Measurements from ENCODE around the gene FGF19. TPM values are rescaled to one million over a fixed set of nuclear protein-coding genes. Genes with fewer than 3 reads are reported as not detected.
"Not testable (repeated sequence)": the region's sequence is repeated elsewhere in the genome, so short reads cannot be mapped to it uniquely, and the experiment has no call there.

FGF19 gene
- total and polyA plus RNA-seq, 2 donors (not counting 1 experiment from before 2014, with no cell fraction given) = not detected

GRCh38 chr11:69689484-69690319 lies 14.1 kb downstream of the FGF19 start:
- Histone ChIP-seq H3K4me3 (replicated peaks in 1 of 4; ENCODE audit: control extremely low read depth in 1 of 4, insufficient read depth in 1 of 4, low read depth in 3 of 4, low read length in 4 of 4) (no peak overlapping the region), H3K27ac (ENCODE audit: insufficient read depth, low read length) (no peak overlapping the region), H4K20me1 (ENCODE audit: control insufficient read depth, extremely low read depth, insufficient read depth, low read length) (no peaks in the 10 kb centered on the region), H3K79me2 (ENCODE audit: control insufficient read depth, insufficient read depth, low read length) (no peaks in the 10 kb centered on the region), H3K36me3 (ENCODE audit: control insufficient read depth, insufficient read depth, low read length) (no peaks in the 10 kb centered on the region), H3K4me1 (ENCODE audit: control insufficient read depth, extremely low read depth, insufficient read depth, low read length) (no peaks in the 10 kb centered on the region), H3K9me3 (ENCODE audit: control insufficient read depth, insufficient read depth, low read depth, low read length) (no peaks in the 10 kb centered on the region), H3K9ac (ENCODE audit: insufficient read depth, low read length) (no peak overlapping the region), H3K27me3 (ENCODE audit: control insufficient read depth, insufficient read depth, low read length) (peaks cover 5% of the 10 kb centered on the region), H3K4me2 (ENCODE audit: extremely low read depth, insufficient read depth, low read length) (no peak overlapping the region), H2AFZ (ENCODE audit: low read length) (no peak overlapping the region)
- no peak for DNase-seq (ENCODE audit: low read depth in 2 of 2)
- no peak for TF ChIP-seq EZH2 (IDR thresholded peaks at IDR 0.05; ENCODE audit: low read length, missing control alignments)
- no peak for TF ChIP-seq CTCF (conservative IDR thresholded peaks at IDR 0.05 in 1 of 2, IDR thresholded peaks at IDR 0.05 in 1 of 2; ENCODE audit: low read depth in 1 of 2, low read length in 2 of 2)

GRCh38 chr11:69687969-69688771 lies 15.7 kb downstream of the FGF19 start:
- DNase-seq (ENCODE audit: low read depth in 2 of 2); H4K20me1 ChIP-seq (ENCODE audit: control insufficient read depth, extremely low read depth, insufficient read depth, low read length); H3K4me1 ChIP-seq (ENCODE audit: control insufficient read depth, extremely low read depth, insufficient read depth, low read length); H3K4me3 ChIP-seq (replicated peaks in 1 of 4; ENCODE audit: control extremely low read depth in 1 of 4, insufficient read depth in 1 of 4, low read depth in 3 of 4, low read length in 4 of 4); H3K79me2 ChIP-seq (ENCODE audit: control insufficient read depth, insufficient read depth, low read length); H3K9me3 ChIP-seq (ENCODE audit: control insufficient read depth, insufficient read depth, low read depth, low read length); H3K27me3 ChIP-seq (ENCODE audit: control insufficient read depth, insufficient read depth, low read length); H2AFZ ChIP-seq (ENCODE audit: low read length); H3K4me2 ChIP-seq (ENCODE audit: extremely low read depth, insufficient read depth, low read length); H3K27ac ChIP-seq (ENCODE audit: insufficient read depth, low read length); H3K36me3 ChIP-seq (ENCODE audit: control insufficient read depth, insufficient read depth, low read length); H3K9ac ChIP-seq (ENCODE audit: insufficient read depth, low read length): not testable (repeated sequence)

GRCh38 chr11:69686856-69687255 lies 17.0 kb downstream of the FGF19 start:
- no peak overlapping the region for H2AFZ ChIP-seq (ENCODE audit: low read length)
- no peak overlapping the region for H3K9ac ChIP-seq (ENCODE audit: insufficient read depth, low read length)

More at GRCh38 chr11:69686856-69687255, 17.0 kb downstream of the FGF19 start:
- Histone ChIP-seq H3K4me3 (replicated peaks in 1 of 4; ENCODE audit: control extremely low read depth in 1 of 4, insufficient read depth in 1 of 4, low read depth in 3 of 4, low read length in 4 of 4) (no peak overlapping the region), H3K79me2 (ENCODE audit: control insufficient read depth, insufficient read depth, low read length) (no peaks in the 10 kb centered on the region), H3K27me3 (ENCODE audit: control insufficient read depth, insufficient read depth, low read length) (no peaks in the 10 kb centered on the region), H3K9me3 (ENCODE audit: control insufficient read depth, insufficient read depth, low read depth, low read length) (no peaks in the 10 kb centered on the region), H3K4me1 (ENCODE audit: control insufficient read depth, extremely low read depth, insufficient read depth, low read length) (no peaks in the 10 kb centered on the region), H3K36me3 (ENCODE audit: control insufficient read depth, insufficient read depth, low read length) (no peaks in the 10 kb centered on the region), H3K4me2 (ENCODE audit: extremely low read depth, insufficient read depth, low read length) (no peak overlapping the region), H4K20me1 (ENCODE audit: control insufficient read depth, extremely low read depth, insufficient read depth, low read length) (no peaks in the 10 kb centered on the region), H3K27ac (ENCODE audit: insufficient read depth, low read length) (no peak overlapping the region)
- no peak for DNase-seq (ENCODE audit: low read depth in 2 of 2)
- TF ChIP-seq CTCF (conservative IDR thresholded peaks at IDR 0.05 in 1 of 2, IDR thresholded peaks at IDR 0.05 in 1 of 2; ENCODE audit: low read depth in 1 of 2, low read length in 2 of 2) = no peak
- no peak for TF ChIP-seq EZH2 (IDR thresholded peaks at IDR 0.05; ENCODE audit: low read length, missing control alignments)

All from fibroblast of lung (primary cell).